ENCODE data around the gene MRPS24.

MRPS24 gene

GRCh38 chr7:43868681-43869005, 674 bp downstream of the MRPS24 start:
- DNase-seq = no peak
- Histone ChIP-seq H3K27me3 (replicated peaks) (no peaks in the 10 kb centered on the region), H3K27ac (peak overlapping the region; percentile 33), H3K36me3 (replicated peaks) (peaks cover 8% of the 10 kb centered on the region), H3K4me3 (ENCODE audit: low read depth, low read length) (peak overlapping the region; percentile 88)
- in situ Hi-C loops (cut with HindIII; ENCODE audit: low pct_ligation_motif_present, low sequenced_read_pairs) = no loop called here
- TF ChIP-seq, protein P1, sequence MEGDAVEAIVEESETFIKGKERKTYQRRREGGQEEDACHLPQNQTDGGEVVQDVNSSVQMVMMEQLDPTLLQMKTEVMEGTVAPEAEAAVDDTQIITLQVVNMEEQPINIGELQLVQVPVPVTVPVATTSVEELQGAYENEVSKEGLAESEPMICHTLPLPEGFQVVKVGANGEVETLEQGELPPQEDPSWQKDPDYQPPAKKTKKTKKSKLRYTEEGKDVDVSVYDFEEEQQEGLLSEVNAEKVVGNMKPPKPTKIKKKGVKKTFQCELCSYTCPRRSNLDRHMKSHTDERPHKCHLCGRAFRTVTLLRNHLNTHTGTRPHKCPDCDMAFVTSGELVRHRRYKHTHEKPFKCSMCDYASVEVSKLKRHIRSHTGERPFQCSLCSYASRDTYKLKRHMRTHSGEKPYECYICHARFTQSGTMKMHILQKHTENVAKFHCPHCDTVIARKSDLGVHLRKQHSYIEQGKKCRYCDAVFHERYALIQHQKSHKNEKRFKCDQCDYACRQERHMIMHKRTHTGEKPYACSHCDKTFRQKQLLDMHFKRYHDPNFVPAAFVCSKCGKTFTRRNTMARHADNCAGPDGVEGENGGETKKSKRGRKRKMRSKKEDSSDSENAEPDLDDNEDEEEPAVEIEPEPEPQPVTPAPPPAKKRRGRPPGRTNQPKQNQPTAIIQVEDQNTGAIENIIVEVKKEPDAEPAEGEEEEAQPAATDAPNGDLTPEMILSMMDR (IDR thresholded peaks at IDR 0.05; ENCODE audit: low read depth, low read length, missing control alignments) = no peak

- Histone ChIP-seq H3K4me3 (ENCODE audit: low read depth, low read length) (peak overlapping the region; percentile 88), H3K27ac (no peak overlapping the region), H3K36me3 (replicated peaks) (peaks cover 8% of the 10 kb centered on the region), H3K27me3 (replicated peaks) (no peaks in the 10 kb centered on the region)
- DNase-seq = no peak
- in situ Hi-C loops (cut with HindIII; ENCODE audit: low pct_ligation_motif_present, low sequenced_read_pairs) = no loop called here
- TF ChIP-seq, protein P1 (IDR thresholded peaks at IDR 0.05; ENCODE audit: low read depth, low read length, missing control alignments) = no peak
Observed at GRCh38 chr7:43868181-43868580, 1.1 kb downstream of the MRPS24 start.

GRCh38 chr7:43865277-43865676, 4.0 kb downstream of the MRPS24 start:
- Histone ChIP-seq H3K27ac (no peak overlapping the region), H3K27me3 (replicated peaks) (no peaks in the 10 kb centered on the region), H3K4me3 (ENCODE audit: low read depth, low read length) (no peak overlapping the region), H3K36me3 (replicated peaks) (peaks cover 8% of the 10 kb centered on the region)
- in situ Hi-C loops (cut with HindIII; ENCODE audit: low pct_ligation_motif_present, low sequenced_read_pairs) = no loop called here
- TF ChIP-seq, protein P1 (IDR thresholded peaks at IDR 0.05; ENCODE audit: low read depth, low read length, missing control alignments) = no peak
- DNase-seq = no peak

DNA sequence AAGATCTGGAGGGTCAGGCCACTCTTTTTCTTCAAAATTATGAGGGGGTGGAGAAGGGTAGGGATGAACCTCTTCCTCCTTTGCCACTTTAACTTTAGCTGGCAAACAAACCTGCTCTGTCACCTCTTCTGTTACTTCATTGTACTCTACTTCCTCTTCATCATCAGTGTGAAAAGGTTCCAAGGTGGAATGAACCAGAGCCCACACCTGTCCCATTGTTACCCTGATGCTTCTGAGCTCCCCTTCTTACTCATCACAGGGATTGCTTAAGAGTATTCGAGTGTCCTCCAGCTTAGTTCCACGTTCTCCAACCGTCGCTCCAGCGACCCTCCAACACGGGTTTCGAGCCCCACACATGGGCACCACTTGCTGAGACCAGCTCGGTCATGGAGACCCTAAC, 5.2 kb downstream of the MRPS24 start:
- Histone ChIP-seq H3K27me3 (replicated peaks) (no peaks in the 10 kb centered on the region), H3K4me3 (ENCODE audit: low read depth, low read length) (no peak overlapping the region), H3K27ac (no peak overlapping the region), H3K36me3 (replicated peaks) (peaks cover 8% of the 10 kb centered on the region)
- TF ChIP-seq, protein P1 (IDR thresholded peaks at IDR 0.05; ENCODE audit: low read depth, low read length, missing control alignments) = no peak
- in situ Hi-C loops (cut with HindIII; ENCODE audit: low pct_ligation_motif_present, low sequenced_read_pairs) = no loop called here
- DNase-seq = no peak

- Histone ChIP-seq H3K36me3 (replicated peaks) (no peaks in the 10 kb centered on the region), H3K4me3 (ENCODE audit: low read depth, low read length) (no peak overlapping the region), H3K27me3 (replicated peaks) (no peaks in the 10 kb centered on the region), H3K27ac (no peak overlapping the region)
- peak; percentile 9 for DNase-seq
- in situ Hi-C loops (cut with HindIII; ENCODE audit: low pct_ligation_motif_present, low sequenced_read_pairs) = no loop called here
- TF ChIP-seq, protein P1 (IDR thresholded peaks at IDR 0.05; ENCODE audit: low read depth, low read length, missing control alignments) = no peak
Observed at GRCh38 chr7:43856996-43857395, 12.3 kb downstream of the MRPS24 start.

- DNase-seq = no peak
- TF ChIP-seq, protein P1 (IDR thresholded peaks at IDR 0.05; ENCODE audit: low read depth, low read length, missing control alignments) = no peak
- Histone ChIP-seq H3K27me3 (replicated peaks) (no peaks in the 10 kb centered on the region), H3K4me3 (ENCODE audit: low read depth, low read length) (no peak overlapping the region), H3K36me3 (replicated peaks) (no peaks in the 10 kb centered on the region), H3K27ac (no peak overlapping the region)
- in situ Hi-C loops (cut with HindIII; ENCODE audit: low pct_ligation_motif_present, low sequenced_read_pairs) = no loop called here
Observed at GRCh38 chr7:43856316-43856715, 13.0 kb downstream of the MRPS24 start.
